Femur (tissue), 1 donor: ENCODE results near the gene ODC1.
"Not testable (repeated sequence)": the region's sequence is repeated elsewhere in the genome, so short reads cannot be mapped to it uniquely, and the experiment has no call there.

Source experiments
- DNase-seq: peaks from one replicate; pipeline ENCODE4 v3.0.0-alpha.2; 2017

The ODC1 gene

GRCh38 chr2:10447895-10448575, at the start of gene ODC1:
ODC1 (minus strand) TSS chr2:10448327; CDS start chr2:10445032, 3,295 bp downstream.
- DNase-seq: peak; percentile 96

GRCh38 chr2:10497797-10498251, 49.7 kb upstream of the ODC1 start:
- DNase-seq: peak; percentile 85

GRCh38 chr2:10495988-10496313, 47.8 kb upstream of the ODC1 start:
- no peak for DNase-seq

DNA sequence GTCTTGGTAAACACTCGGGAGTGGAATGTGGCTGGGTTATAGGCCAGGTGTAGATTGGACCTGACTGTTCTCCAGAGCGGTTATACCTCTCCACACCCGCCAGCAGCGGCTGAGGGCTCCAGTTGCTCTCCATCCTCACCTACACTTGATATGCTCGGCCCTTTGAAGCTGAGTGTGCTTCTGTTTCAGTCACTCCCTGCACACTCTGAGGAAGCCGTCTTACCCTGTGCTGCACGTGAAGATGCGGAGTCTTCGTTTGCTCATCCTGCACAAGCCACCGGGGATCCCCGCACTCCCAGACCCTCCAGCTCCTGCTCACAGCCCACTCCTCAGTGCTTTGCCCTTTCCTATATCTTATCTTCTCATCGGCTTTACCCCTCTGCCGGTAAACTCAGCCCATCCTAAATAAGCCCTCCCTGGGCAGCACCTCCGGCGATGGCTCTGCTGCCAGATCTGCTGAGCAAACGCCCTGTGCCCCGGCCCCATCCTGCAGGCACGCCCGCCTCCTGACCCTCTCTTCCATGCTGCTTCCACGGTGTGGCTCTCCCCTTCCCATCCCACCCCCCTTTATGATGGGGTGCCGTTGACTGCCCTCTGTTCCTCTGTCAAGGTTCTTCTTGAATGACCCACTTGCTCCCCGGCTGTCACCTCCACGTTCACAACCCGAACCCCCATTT, 47.3 kb upstream of the ODC1 start:
- no peak for DNase-seq

DNA sequence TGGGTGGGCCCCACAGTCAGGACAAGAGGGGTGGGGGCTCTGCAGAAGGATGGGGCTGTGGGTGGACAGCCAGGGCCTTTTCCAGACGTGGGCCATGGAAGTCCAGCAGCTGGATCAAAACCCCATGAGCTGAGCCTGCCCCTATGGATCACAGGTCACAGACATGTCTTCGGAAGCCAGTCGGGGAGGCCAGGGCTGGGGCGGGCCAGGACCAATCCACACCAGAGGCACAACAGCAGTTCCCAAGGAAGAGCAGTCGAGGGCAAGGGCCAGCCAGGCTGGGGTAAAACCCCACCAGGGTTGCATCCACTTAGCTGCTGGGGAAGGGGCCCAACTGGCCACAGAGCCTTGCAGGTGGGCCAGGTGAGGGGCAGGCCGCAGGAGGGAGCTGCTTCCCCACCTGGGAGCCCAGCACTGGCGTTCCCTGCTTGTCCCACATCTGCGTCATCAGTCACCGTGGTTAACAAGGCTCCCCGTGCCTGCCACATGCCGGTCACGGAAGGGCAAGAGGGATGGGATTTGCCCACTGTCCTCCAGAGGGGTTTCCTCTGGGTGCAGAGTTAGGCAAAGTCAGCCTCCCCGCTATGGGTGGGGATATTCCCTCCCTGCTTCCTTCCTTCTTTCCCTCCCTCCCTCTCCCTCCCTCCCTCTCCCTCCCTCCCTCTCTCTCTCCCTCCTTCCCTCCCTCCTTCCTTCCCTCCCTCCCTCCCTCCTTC, 46.4 kb upstream of the ODC1 start:
- DNase-seq: no peak

GRCh38 chr2:10493634-10494281, 45.6 kb upstream of the ODC1 start:
- no peak for DNase-seq

DNA sequence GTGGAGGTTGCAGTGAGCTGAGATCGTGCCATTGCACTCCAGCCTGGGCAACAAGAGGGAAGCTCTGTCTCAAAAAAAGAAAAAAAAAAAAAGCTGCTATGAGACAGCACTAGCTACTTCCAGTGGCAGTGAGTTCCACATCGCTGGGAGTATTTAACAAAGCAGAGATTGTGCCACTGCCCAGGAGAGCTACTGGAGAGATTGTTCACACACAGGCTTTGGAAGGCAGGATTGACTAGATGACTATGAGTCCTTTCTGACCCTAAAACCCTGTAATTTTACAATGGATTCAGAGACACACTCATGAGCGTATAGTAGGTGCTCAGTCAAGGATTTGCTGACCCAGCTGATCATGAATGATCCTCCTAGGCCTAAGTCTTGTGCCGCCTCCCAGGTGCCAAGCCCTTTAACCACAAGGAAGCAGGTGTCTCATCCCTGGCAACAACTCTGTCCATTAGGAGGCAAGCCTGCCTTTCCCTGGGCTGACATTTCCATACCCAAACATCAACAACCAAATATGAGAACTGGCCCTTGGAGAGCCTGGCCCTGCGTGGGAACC, 45.0 kb upstream of the ODC1 start:
- no peak for DNase-seq

GRCh38 chr2:10490806-10491291, 42.7 kb upstream of the ODC1 start:
- no peak for DNase-seq

- DNase-seq: no peak
Measured at GRCh38 chr2:10489842-10490555, 41.9 kb upstream of the ODC1 start.

DNA sequence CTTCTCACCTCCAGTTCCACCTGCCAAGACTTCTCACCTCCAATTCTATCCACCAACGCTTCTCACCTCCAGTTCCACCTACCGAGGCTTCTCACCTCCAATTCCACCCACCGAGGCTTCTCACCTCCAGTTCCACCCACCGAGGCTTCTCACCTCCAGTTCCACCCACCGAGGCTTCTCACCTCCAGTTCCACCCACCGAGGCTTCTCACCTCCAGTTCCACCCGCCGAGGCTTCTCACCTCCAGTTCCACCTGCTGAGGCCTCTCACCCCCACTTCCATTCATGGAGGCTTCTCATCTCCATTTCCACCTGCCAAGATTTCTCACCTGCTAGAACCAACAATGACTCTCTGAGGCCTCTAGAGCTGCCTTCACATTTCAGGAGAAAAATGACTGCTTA, 40.0 kb upstream of the ODC1 start:
- DNase-seq: not testable (repeated sequence)

DNA sequence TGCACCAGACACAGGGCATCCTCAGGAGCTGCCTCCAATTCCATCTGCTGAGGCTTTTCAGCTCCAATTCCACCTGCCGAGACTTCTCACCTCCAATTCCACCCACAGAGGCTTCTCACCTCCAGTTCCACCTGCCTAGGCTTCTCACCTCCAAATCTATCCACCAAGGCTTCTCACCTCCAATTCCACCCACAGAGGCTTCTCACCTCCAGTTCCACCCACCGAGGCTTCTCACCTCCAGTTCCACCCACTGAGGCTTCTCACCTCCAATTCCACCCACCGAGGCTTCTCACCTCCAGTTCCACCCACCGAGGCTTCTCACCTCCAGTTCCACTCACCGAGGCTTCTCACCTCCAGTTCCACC, 39.6 kb upstream of the ODC1 start:
- DNase-seq: not testable (repeated sequence)

GRCh38 chr2:10487081-10487740, 39.1 kb upstream of the ODC1 start:
- DNase-seq: no peak

DNA sequence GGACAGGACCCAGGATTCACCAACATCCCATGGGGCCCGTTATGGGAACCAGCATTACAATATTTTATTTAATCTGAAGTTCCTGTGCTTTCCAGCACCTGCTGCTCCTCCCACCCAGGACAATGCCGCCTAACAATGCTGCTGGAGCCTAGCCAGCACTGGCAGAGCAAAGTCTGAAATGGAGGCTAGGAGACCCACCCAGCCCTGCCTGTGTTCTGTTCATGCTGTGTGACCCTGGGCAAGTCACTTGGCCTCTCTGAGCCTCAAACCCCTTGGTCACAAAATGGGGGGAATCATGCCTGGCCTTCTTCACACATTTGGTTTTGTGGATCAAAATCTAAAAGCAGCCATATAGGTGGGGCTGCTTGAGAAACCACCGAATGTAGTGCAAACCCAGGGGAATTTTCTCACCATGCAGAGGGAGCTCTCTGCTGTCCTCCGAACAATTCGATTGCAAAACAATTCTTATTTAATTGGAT, 38.5 kb upstream of the ODC1 start:
- no peak for DNase-seq

- no peak for DNase-seq
Measured at GRCh38 chr2:10486091-10486490, 38.0 kb upstream of the ODC1 start.

DNA sequence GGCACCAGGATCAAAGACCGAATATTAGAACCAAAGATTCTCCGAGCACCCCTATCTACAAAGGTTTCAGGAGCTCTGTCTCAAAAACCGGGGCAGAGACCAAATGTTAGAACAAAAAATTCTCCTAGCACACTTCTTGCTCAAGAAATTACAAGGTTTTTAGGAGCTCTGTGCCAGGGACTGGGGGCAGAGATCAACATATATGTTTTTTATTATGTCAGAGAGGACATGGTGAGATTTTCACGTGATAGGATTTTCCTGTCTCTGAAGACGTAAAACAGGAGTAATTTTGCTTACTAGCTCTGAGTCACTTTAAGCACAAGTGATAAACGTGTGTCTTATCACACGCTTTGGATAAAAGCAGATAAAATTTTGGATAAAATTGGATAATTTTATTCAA, 34.8 kb upstream of the ODC1 start:
- no peak for DNase-seq

DNA sequence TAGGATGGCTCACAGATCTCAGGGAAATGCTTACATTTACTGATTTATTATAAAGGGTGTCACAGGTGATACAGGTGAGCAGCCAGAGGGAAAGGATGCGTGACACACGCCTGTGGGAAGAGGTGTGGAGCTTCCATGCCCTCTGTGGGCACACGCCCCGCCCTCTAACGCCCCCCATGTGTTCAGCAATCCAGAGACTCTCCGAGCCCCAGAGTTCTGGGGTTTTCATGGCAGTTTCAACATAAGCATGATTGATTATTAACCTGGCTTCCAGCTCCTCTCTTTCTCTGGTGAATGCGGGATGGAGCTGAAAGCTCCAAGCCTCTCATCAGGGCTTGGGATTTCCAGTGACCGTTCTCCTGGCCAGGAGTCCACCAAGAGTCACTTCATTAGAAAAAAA, 34.3 kb upstream of the ODC1 start:
- DNase-seq: no peak

DNA sequence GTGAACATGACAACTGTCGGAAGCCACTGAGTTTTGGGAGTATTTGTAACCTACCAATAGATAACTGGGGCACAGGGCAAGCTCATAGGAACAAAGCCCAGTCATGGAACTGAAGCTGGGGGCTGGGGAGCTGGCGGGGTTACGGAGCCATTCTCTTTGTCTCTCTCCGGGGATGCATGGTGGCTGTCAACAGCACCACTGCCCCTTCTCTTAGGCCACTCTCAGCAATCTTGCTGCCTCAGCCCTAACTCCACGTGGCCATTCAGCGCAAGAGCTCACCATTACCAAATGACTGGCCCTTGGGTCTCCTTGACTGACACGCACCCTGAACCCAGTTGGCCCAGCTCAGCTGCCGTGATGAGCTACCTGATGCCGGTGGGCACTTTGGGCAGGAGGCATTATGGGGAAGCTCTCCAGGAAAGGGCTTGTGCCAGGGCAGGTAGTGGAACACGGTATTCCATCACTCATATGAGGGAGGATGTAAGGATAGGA, 33.6 kb upstream of the ODC1 start:
- no peak for DNase-seq

GRCh38 chr2:10481055-10481665, 33.0 kb upstream of the ODC1 start:
- DNase-seq: no peak

GRCh38 chr2:10480359-10480949, 32.3 kb upstream of the ODC1 start:
- no peak for DNase-seq

DNA sequence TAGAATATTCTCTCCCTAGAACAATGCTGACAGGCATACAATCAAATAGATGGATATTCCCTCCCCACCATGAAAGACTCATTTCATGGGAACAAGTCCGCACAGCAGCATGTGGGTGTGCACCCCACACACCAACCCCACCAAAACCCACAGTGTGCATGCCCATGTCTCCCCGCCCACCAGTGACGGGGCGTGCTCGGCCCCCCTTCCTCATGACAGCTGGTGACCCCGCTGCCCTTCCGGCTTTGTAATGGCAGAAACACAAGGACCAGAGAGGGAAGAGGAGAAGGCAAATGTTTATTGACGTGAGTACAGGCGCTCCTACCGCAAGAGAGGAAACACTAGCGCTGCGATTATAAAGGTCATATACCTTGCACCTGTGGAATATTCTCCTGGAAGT, 30.8 kb upstream of the ODC1 start:
- no peak for DNase-seq

DNA sequence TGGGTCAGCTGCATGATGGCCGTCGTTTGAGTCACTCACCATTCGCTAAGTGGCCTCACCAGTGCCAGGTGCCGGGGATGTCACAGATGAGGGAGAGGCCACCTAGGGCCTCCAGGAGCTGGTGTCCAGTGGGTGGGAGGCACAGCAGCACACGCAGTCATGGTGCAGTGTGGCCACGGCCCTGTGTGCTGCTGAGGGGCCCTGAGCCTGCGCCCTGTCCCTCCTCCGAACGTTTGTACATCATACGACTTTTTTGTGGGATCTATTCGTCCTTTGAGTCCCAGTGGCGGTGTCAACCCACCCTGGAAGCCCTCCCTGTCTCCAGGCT, 30.1 kb upstream of the ODC1 start:
- DNase-seq: no peak
